Fibroblast of skin of abdomen (primary cell): ENCODE data around the gene PCBD1. TPM values are rescaled to one million over a fixed set of nuclear protein-coding genes. Genes with fewer than 3 reads are reported as not detected.
"Not testable (repeated sequence)": the region's sequence is repeated elsewhere in the genome, so short reads cannot be mapped to it uniquely, and the experiment has no call there.

Source experiments
- DNase-seq: peaks from one replicate; pipeline ENCODE4 v3.0.0-alpha.2; 2013
- polyA plus RNA-seq, 2 experiments: library from polyadenylated mRNA; unstranded; fragments of 120-200 nt; gene quantifications; one replicate each; pipeline ENCODE4 v1.2.1, GENCODE V29; 2013; ENCODE audit not compliant: insufficient read length in 2 of 2

Gene PCBD1
- 42.0 TPM for polyA plus RNA-seq (2013, experiment 1 of 2; ENCODE audit: insufficient read length)
- polyA plus RNA-seq (2013, experiment 2 of 2; ENCODE audit: insufficient read length): 40.5 TPM

DNA sequence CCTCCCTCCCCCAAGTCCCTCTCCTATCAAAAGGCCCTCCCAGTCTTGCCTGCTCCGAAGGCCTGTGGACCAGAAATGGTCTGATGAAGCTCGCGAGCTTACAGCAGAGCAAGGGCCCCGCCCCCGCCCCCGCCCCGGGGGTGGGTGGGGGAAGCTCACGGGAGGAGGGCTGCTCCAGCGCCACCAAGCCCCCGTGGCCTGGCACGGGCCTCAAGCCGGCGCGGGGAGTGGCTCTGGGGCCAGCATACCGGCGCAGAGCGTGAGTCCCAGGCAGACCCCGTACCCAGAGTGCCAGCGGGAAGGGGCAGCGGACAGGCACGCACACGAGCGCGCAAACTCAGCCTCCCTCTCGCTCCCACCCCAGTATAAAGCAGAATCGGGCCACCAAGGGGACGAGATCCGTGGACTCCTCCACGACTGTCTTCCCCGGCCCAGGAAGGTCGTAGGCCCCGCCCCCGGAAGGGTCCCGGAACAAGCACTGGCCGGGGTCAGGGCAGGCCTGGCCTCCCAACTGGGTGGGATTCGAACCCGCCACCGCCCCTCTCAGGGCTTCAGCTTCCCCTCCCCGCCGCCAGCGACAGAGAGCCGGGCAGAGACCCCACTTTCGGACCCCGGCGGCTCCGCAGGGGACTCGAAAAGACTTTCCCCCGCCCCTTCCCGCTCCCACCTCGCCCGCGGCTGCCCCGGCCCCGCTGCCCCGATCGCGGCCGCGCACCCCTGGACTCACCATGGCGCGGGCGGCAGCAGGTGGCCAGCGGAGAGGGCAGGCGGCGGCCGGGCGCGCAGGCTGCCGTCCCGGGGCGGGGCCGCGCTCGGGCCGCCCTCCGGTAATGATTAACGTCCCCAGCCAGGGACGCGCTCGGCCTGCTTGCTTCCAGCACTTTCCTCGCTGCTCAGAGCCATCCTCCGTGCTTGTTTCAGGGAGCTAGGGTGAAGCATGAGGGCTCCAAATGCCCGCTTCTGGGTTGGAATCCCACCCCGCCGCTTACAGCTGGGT lies at the start of gene PCBD1:
Gene PCBD1 (minus strand): TSS at position 762 of the 997 bp plus-strand sequence. CDS start 32 bp downstream, at position 730.
- DNase-seq: peak; percentile 72

DNA sequence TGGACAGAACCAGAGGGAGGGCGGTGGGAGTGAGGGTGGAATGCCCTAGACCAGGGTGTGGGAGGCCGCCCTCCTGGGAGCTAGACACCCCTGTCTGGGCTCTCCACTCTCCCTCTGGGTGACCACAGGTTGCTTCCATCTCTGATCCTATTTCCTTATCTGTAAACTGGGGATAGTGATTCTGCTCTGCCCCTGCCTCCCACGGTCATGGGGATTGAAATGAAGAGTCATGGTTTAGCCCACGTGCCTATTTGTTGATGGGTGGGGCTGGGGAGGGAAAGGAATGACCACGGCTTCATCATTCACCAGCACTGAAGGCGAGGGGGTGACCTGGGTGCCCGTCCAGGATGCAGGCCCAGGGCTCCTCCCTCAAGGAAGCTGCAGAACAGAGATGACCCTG lies 49.3 kb upstream of the PCBD1 start:
- no peak for DNase-seq

DNA sequence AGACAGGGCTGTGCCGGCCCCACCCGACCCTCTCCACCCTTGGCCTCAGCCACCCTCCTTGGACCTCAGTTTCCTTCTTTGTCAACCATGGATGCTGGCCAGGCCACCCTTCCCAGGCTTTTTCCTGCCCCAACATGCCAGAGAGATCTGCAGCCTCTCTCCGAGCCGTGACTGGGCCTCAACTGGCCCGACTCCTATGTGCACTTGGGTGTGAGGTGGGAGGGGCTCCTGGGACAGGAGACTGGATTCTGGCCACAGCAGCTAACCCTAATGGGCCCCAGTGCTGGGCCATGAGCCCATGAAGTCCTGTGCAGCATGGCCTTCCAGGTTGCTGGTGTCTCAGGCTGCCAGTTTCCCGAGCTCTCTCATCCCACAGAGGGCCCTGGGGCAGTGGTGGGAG lies 47.7 kb upstream of the PCBD1 start:
- no peak for DNase-seq

DNA sequence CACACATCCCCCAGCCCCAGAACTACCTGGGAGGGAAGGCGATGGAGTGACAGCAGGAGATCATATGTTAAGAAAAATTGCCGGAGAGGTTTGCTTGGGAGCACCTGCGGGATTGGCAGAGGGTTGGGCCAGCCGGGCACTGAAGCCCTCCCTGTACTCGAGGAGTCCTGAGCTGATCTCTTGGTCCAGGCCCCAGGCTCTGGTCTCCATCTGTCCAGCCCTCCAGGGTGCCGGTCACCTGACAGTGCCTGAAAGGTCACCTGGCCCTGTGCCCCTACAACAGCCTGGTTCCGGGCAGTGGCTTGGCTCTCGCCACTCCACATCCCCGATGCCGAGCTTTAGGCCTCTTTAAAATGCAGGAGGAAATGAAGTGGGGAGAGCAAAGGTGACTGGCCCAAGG lies 47.3 kb upstream of the PCBD1 start:
- no peak for DNase-seq

DNA sequence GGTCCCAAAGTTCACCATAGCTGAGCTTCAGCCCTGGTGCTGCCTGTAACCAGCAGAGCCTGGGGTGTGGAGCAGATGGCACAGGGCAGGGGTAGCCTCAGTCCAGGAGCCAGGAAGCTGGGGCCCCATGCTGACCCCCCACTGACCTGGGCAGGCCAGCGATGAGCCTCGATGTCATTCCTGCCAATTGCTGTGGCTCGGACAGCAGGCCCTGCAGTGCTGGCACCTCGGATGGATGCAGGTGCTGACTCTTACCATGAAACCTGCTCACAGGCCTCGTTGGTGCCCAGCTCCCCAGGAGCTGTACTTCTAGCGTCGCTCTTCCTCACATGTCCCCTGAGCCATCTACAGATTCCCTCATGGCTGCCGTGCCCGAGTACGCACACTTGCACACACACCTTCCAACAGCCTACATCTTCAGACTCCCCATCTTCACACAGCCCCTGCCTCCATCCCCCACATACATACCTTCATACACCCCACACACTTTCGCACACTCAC lies 46.8 kb upstream of the PCBD1 start:
- DNase-seq: no peak

DNA sequence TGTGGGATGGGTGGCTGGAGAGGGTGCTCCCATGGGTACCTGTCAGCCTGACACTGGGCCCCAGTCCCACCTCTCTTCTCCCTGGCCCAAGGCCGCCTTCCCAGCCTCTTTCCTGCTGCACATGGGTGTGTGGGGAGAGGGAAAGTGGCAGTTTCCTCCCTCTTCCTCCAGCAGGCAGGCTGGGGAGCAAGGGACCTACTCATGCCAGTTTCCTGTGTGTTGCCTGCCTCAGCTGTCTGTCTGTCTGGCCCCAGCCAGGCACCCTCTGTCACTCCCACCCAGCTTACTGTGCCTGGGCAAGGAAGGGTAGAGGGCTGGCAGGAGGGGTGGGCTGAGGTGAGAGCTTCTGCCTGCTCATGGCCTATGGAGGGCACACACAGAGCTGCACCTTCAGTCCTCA lies 46.3 kb upstream of the PCBD1 start:
- DNase-seq: no peak

DNA sequence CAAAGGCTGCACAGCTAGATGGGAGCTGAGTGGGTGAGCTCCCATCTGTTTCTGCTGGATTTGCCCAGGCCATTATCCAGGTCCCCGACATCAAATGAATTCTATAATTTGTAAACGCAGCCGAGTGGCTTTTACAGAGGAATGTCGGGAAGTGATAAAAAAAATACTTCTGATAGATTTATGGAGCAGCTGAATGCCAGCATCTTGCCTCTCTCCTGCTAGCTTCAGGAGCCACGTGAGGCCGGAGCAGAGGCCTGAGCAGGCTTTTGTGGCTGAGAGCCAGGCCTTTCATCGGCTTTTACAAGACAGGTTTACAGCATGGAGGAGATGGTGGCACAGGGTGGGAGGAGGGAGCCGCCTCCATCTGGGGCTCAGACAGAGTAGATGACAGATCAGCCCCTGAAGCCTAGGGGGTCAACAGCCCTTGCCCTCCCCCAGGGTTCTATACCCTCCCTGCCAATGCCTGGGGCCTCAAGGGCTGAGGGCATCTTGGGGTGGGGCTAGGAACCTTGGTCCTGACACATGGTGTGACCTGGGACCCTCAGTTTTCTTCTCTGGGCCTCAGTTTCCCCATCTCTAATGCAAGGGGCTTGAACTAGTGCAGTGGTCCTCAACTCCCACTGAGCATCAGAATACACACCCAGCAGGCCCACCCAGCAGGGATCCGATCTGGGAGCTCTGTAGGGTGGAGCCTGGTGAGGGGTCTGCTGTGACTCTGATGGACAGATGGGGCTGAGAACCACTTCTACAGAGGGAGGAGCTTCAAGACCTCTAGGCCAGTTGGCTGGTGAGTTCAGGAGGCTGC lies 44.2 kb upstream of the PCBD1 start:
- peak; percentile 38 for DNase-seq

DNA sequence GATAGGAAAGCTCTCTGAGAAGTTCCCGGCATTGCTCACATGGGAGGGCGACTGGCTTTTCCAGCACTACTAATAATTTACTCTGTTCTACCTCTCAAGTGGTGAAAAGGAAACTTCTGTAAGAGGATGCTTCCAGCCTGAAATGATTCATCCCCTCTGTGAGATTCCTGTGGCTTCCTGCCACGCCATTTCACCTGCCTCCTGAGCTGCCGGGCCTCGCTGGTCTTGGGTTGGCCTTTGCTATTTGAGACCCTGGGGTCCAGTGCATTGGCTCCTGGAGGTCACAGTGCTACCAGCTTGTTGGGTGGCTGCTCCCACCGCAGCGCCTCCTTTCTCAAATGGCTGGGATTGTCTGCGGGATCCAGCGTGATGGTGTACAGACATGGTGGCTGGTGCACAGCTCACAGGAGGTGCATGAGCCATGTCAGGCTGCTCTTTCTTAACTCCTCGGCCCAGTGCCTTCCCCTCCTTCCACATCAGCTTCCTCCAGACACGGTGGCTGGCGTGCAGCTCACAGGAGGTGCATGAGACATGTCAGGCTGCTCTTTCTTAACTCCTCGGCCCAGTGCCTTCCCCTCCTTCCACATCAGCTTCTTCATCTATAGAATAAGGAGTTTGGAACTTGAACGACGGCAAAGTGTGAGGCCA lies 42.9 kb upstream of the PCBD1 start:
- DNase-seq: peak; percentile 55

DNA sequence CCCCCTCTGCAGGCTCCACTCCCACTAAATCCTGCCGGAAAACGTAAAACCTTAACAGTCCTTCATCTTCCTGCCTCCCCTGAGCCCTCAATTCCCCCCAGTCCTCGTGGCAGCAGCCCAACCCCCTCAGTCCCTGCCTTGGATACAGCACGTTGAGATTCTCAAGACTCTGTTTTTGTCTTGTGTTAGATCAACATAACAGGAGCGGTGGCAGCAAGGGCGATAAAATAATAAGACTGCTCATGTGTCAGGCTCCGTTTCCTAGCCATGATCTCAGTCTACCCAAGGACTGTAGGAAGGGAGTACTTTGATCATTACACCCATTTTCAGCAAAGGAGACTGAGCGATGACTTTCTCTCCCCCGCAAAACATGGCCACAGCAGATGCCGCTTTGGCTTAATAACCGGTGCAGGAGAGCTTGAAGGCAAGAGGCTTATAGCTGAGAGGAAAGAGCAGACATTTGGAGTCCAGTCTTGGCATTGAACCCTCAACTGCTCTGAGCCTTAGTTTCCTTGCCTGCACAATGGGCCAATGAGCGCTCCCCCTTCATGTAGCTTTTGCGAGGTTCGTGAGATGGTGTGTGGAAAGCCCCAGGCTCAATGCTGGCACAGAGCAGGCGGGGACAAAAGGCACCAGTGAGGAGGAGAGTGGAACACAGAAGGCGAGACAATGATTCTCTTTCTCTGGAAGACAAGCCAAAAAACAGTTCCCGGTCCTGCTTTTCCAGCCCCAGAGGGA lies 42.1 kb upstream of the PCBD1 start:
- no peak for DNase-seq

DNA sequence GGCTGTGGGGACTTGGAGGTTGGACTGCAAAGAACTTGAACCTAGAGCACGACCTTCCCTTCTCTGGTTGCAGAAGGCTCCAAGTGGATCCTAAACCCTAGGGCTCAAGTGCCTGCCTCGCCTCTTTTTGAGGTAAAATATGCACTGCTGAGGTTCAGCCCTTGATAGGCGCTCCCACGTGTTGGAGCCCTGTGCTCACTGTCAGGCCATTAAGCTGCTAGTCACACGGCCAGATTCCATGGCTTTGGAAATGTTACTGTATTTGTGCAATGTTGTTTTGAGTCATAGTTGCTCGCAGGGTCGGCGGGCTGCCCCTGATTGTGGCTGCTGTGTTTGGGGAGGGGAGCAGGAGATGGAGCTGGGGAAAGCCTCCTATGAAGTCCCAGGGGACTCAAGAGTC lies 39.8 kb upstream of the PCBD1 start:
- no peak for DNase-seq

DNA sequence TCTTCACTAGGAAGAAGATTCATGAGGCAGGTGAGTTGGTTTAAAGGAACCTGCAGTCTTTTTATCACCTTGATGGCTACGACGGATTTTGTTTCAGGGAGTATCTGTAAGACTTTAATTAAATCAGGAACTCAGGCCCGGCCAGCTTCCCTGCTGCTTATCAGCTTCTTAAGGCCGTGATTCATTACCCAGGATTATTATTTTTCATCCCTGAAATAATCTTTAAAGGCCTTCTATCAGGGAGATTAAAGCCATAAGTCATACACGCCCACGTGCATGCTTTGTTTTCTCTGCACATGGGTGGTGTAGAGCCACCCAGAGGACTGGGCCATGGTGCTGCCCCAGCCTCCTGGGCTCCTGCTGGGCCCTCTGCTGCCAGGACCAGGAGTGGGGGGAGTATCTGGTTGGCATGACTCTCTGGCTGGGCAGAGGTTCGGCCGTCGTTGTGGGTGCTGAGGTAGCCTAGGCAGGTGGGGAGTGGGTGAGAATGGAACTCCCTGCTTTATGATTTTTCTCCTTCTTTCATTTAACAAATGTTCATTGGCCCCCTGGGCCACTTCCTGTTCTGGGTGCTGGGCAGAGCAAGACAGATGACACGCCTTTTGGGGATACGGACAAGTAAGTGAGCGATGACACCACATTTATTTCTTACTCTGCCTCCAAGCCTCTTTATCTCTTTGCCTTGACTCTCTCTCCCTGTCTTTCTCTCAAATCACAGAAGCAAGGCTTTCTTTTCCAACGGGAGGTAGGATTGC lies 39.0 kb upstream of the PCBD1 start:
- DNase-seq: no peak

DNA sequence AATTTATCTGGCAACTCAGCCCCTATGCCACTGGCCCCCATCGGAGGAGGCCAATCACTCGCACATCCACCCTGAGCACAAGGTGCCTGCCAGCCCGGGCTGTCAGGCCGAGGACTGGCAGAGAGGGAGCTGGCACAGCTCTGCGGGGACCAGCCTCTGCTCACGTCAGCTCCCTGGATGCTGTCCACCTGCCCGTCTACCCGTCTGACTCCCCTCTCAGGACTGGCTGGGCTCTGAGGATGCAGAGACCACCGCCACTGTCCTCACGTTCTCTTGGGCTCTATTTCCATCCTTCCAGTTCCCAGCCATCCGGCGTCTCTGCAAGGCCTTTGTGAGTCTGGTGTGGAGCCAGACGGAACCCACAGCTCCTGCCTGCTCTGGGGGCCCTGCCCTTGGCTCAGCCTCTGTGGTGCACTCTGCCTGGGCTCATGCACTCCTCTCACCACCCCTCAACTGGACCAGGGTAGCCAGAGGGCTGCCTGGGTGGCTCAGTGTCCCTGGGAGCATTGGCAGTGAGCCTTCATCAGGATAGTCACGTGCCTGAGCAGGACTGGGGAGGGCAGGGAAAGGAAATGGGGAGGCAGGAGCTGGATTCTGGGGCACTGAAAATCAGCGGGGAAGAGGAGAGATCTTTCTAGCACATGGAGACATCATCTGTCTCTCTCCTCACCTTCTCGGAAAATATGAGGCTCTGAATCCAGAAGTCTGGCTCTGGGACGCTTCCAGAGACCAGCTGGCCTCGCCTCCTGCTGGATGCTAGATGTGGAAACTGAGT lies 38.0 kb upstream of the PCBD1 start:
- no peak for DNase-seq

DNA sequence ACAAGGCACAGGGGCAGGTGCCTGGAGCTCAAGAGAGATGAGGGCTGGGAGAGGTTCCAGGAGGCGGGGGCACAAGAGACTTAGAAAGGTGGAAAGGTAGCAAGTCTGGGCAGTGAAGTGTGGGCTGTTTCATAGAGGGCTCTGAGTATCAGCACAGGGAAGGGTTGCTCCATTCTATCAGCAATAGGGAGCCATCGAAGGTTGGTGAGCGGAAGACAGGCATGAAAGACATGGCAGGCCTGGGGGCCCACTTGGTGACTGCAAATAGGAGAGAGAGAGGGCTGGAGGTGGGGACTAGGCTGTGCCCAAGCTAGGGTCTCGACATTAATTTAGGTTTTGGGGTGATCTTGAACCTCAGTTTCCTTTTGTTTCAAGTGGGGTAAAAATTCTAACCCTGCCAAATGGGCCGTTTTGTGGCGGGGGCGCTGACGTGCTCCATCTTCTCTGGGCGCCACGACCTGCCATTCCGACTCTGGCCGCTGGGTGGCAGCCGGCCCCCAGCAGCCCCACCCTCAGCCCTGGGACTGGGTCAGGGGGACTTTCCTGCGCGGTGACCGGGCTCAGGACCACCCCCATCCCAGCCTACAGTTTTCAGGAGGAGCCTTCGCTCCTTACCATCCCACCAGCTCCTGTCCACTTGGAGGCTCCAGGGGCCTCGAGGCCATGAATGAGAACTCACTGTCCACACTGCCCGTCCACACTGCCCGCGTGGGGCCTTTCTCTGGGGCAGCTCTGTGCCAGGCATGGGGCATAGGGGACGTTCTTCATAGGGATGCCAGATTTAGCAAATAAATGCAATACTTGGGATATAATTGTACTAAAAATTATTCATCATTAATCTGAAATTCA lies 37.2 kb upstream of the PCBD1 start:
- no peak for DNase-seq

DNA sequence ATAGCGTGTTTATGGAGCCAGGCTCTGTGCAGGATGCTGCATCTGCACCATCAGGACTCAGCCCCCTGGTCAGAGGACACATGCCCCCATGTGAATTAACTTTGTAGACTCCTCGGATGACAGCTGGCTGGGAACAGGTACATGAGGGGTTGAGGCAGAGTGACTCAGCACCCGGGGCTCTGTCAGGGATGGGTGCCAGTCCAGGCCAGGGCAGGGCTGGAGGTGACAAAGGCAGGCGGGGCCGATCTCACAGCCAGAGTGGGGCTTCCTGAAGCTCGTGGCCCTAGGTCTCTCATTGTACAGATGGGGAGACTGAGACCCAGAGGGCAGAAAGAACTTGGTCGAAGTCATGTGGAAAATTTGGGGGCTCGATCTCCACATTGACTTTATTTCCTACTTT lies 35.3 kb upstream of the PCBD1 start:
- DNase-seq: no peak

DNA sequence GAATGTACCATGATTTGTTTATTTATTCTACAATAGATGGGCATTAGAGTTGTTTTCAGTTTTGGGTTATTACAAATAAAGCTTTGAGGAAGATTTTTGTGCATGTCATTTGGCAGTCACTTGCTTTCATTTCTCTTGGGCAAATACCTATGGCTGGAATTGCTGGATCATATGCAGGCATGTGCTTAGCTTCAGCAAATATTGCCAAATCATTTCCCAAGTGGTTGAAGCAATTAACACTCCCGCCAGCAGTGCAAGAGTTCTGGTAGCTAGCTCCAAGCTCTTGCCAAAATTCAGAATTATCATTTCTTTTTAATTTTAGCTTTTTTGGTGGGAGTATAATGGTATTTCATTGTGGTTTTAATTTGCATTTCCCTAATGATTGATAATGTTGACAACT lies 32.9 kb upstream of the PCBD1 start:
- DNase-seq: no peak

DNA sequence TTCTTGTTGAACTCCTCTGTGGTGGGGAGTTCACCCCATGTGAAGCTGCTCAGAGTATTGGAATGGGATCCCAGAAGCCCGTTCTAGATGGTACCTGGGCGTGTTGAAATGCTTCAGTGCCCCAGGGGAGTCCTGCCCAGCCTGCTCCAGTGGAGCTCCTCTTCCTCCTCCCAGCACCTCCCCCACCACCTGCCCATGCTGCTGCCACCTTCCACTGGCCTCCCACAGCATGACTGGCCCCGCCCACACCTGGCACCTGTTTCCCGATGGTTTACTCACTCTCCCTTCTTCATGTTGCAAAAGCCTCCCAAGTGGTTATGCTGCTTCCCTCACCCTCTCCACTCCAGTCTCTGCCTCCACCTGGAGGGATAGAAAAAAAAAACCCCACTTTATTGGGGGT lies 32.2 kb upstream of the PCBD1 start:
- DNase-seq: no peak

DNA sequence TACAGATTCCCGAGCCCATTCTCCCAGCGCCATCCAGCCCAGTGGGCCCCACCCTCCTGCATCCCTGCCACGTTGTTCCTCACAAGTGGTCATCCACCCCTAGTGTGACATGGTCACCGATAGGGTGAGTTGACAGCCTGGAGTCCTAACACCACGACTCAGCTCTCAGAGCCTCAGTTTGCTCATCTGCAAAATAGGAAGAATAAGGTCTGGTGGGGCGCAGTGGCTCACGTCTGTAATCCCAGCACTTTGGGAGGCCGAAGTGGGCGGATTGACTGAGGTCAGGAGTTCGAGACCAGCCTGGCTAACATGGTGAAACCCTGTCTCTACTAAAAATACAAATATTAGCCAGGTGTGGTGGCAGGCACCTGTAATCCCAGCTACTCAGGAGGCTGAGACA lies 31.5 kb upstream of the PCBD1 start:
- DNase-seq: not testable (repeated sequence)

DNA sequence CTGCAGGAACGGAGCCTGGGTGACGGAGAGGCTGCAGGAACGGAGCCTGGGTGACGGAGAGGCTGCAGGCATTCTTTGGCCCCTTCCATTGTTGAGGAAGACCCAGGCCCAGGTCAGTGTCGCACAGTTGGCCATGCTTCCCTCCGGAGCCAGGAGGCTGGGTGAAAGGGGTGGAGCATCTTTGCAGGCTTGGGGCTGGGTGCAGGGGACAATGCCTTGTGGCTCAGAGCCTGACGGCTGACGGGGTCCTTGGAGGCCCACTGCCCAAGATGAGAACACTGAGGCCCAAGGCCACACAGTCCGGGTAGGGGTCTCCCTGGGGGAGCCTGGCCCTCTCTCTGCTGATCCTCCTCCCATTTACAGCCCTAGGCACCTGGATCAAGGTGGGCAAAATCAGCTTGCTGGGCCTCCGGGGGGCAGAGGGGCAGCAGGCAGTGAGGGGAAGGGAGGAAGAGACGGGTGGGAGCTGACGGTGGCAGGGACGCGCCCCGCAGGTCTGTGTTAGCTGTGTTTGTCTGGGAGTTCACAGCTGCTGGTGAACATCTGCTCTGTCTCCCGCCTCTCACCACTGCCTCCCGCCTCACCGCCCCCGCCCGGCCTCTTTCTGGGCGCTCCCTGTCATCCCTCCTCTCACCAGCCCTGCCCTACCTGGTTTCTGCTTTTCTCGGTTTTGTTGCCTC lies 30.6 kb upstream of the PCBD1 start:
- DNase-seq: no peak

DNA sequence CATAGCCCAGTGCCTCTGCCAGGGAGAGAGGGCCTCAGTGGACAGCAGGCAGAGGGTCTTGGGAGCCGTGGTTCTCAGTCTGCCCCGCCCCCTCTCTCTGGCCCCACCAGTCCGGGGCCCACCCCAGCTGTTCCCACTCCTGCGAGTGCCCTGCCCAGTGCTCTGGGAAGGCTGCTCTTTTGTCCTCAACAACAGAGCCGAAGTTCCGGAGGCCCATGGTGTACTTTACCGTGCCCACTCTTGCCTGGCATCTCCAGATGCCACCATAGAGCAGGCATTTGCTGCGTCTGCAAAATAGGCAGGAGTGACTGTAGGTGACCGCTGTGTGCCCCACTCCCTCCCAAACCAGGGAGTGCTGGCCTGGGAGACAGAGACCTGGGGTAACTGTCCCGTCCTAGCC lies 29.3 kb upstream of the PCBD1 start:
- DNase-seq: no peak
